ENCODE data around the gene GALNT18. TPM values are rescaled to one million over a fixed set of nuclear protein-coding genes. Genes with fewer than 3 reads are reported as not detected.

GALNT18 gene
- total RNA-seq, 2 experiments from 2014 or later: 2.4 to 2.7 TPM

GRCh38 chr11:11493698-11494097, 128.1 kb downstream of the GALNT18 start:
- no peak overlapping the region for H3K27ac Mint-ChIP-seq
- no peaks in the 10 kb centered on the region for H3K9me3 Mint-ChIP-seq
- intact Hi-C loops (cut with micrococcal nuclease): no loop called here
- POLR2A ChIA-PET: no interaction called here
- peaks cover 2% of the 10 kb centered on the region for H3K27me3 Mint-ChIP-seq
- DNase-seq: no peak
- CTCF ChIA-PET: interaction anchor here (1.6 kb wide), 1 partner anchor 10 kb away, joined by 5 read pairs; no protein-coding TSS in a partner anchor
- H3K36me3 Mint-ChIP-seq: no peaks in the 10 kb centered on the region
- no peak overlapping the region for H3K4me3 Mint-ChIP-seq
- H3K4me1 Mint-ChIP-seq (ENCODE audit: low read depth): no peaks in the 10 kb centered on the region

DNA sequence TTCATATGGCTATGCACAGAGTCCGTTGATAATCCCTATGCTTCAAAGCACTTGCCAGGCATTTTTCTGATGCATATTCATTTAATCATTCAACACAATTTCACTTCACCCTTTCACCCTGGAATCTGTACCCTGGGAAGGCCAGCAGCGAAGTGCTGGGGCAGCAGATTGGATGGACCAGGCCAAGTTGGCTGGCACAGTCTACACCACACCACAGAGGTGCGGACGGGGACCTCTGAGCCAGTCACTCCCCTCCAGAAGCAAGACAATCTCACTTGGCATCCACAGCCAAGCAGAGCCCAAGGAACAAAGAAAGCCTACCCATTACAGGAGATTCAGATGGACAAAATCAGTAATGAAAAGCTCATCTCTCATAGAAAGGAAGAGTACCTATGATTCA, 130.2 kb downstream of the GALNT18 start:
- H3K9me3 Mint-ChIP-seq: no peaks in the 10 kb centered on the region
- intact Hi-C loops (cut with micrococcal nuclease): no loop called here
- H3K27ac Mint-ChIP-seq: no peak overlapping the region
- peaks cover 2% of the 10 kb centered on the region for H3K27me3 Mint-ChIP-seq
- ChIA-PET POLR2A (no interaction called here), CTCF (no interaction called here)
- no peaks in the 10 kb centered on the region for H3K36me3 Mint-ChIP-seq
- H3K4me3 Mint-ChIP-seq: no peak overlapping the region
- H3K4me1 Mint-ChIP-seq (ENCODE audit: low read depth): no peaks in the 10 kb centered on the region
- DNase-seq: no peak

GRCh38 chr11:11491014-11491413, 130.8 kb downstream of the GALNT18 start:
- Mint-ChIP-seq H3K9me3 (no peaks in the 10 kb centered on the region), H3K4me3 (no peak overlapping the region), H3K4me1 (ENCODE audit: low read depth) (no peaks in the 10 kb centered on the region), H3K27me3 (peaks cover 2% of the 10 kb centered on the region), H3K27ac (no peak overlapping the region), H3K36me3 (no peaks in the 10 kb centered on the region)
- CTCF ChIA-PET: no interaction called here
- DNase-seq: no peak
- POLR2A ChIA-PET: no interaction called here
- intact Hi-C loops (cut with micrococcal nuclease): no loop called here

- Mint-ChIP-seq H3K4me3 (no peak overlapping the region), H3K4me1 (ENCODE audit: low read depth) (no peaks in the 10 kb centered on the region), H3K9me3 (no peaks in the 10 kb centered on the region), H3K27ac (no peak overlapping the region), H3K36me3 (no peaks in the 10 kb centered on the region), H3K27me3 (peaks cover 2% of the 10 kb centered on the region)
- CTCF ChIA-PET: no interaction called here
- POLR2A ChIA-PET: no interaction called here
- no peak for DNase-seq
- intact Hi-C loops (cut with micrococcal nuclease): no loop called here
Observed at GRCh38 chr11:11486423-11486822, 135.4 kb downstream of the GALNT18 start.

- H3K27ac Mint-ChIP-seq: no peak overlapping the region
- POLR2A ChIA-PET: no interaction called here
- CTCF ChIA-PET: interaction anchor here (0.5 kb wide), 1 partner anchor 115 kb away, joined by 3 read pairs; no protein-coding TSS in a partner anchor
- H3K4me3 Mint-ChIP-seq: no peak overlapping the region
- H3K36me3 Mint-ChIP-seq: no peaks in the 10 kb centered on the region
- no peaks in the 10 kb centered on the region for H3K4me1 Mint-ChIP-seq (ENCODE audit: low read depth)
- intact Hi-C loops (cut with micrococcal nuclease): no loop called here
- peaks cover 2% of the 10 kb centered on the region for H3K27me3 Mint-ChIP-seq
- H3K9me3 Mint-ChIP-seq: no peaks in the 10 kb centered on the region
- no peak for DNase-seq
Observed at GRCh38 chr11:11486002-11486401, 135.8 kb downstream of the GALNT18 start.

- intact Hi-C loops (cut with micrococcal nuclease): no loop called here
- Mint-ChIP-seq H3K27me3 (peaks cover 2% of the 10 kb centered on the region), H3K4me1 (ENCODE audit: low read depth) (no peaks in the 10 kb centered on the region), H3K4me3 (no peak overlapping the region), H3K27ac (no peak overlapping the region), H3K36me3 (no peaks in the 10 kb centered on the region), H3K9me3 (no peaks in the 10 kb centered on the region)
- ChIA-PET POLR2A (no interaction called here), CTCF (interaction anchor here (0.7 kb wide), 1 partner anchor 11 kb away, joined by 5 read pairs; no protein-coding TSS in a partner anchor)
- no peak for DNase-seq
Observed at GRCh38 chr11:11483627-11484026, 138.2 kb downstream of the GALNT18 start.

GRCh38 chr11:11482730-11483129, 139.1 kb downstream of the GALNT18 start:
- H3K36me3 Mint-ChIP-seq: no peaks in the 10 kb centered on the region
- H3K9me3 Mint-ChIP-seq: no peaks in the 10 kb centered on the region
- CTCF ChIA-PET: no interaction called here
- POLR2A ChIA-PET: no interaction called here
- no peak overlapping the region for H3K27ac Mint-ChIP-seq
- no peaks in the 10 kb centered on the region for H3K4me1 Mint-ChIP-seq (ENCODE audit: low read depth)
- intact Hi-C loops (cut with micrococcal nuclease): no loop called here
- H3K4me3 Mint-ChIP-seq: no peak overlapping the region
- H3K27me3 Mint-ChIP-seq: peaks cover 2% of the 10 kb centered on the region
- no peak for DNase-seq

- POLR2A ChIA-PET: no interaction called here
- CTCF ChIA-PET: no interaction called here
- Mint-ChIP-seq H3K36me3 (no peaks in the 10 kb centered on the region), H3K9me3 (no peaks in the 10 kb centered on the region), H3K27me3 (peaks cover 2% of the 10 kb centered on the region), H3K4me1 (ENCODE audit: low read depth) (no peaks in the 10 kb centered on the region), H3K27ac (no peak overlapping the region), H3K4me3 (no peak overlapping the region)
- no peak for DNase-seq
- intact Hi-C loops (cut with micrococcal nuclease): no loop called here
Observed at GRCh38 chr11:11481371-11481770, 140.4 kb downstream of the GALNT18 start.

GRCh38 chr11:11480971-11481370, 140.8 kb downstream of the GALNT18 start:
- H3K9me3 Mint-ChIP-seq: no peaks in the 10 kb centered on the region
- H3K27ac Mint-ChIP-seq: no peak overlapping the region
- H3K4me3 Mint-ChIP-seq: no peak overlapping the region
- intact Hi-C loops (cut with micrococcal nuclease): no loop called here
- peaks cover 2% of the 10 kb centered on the region for H3K27me3 Mint-ChIP-seq
- POLR2A ChIA-PET: no interaction called here
- CTCF ChIA-PET: no interaction called here
- no peak for DNase-seq
- H3K36me3 Mint-ChIP-seq: no peaks in the 10 kb centered on the region
- no peaks in the 10 kb centered on the region for H3K4me1 Mint-ChIP-seq (ENCODE audit: low read depth)

DNA sequence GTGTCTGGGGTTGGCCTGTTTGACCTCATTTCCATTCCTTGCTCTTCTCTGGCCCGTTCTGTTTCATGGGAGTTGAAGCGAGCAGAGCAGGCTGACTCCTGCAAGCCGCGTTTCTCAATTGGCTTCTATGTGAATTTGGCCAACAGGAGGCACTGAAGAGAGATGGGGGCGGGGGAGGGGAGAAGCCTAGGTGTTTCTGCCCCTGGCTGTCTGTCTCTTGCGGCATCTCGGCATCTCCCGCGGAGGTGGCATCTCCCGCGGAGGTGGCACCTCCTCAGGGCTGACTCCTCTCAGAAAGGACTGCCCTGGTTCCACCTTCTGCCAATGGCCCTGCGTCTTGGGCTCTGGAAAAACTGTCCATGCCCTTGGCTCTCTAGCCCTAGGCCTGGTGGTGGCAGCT, 143.1 kb downstream of the GALNT18 start:
- DNase-seq: no peak
- CTCF ChIA-PET: no interaction called here

GRCh38 chr11:11477695-11478420, 143.9 kb downstream of the GALNT18 start:
- no peak overlapping the region for H3K27ac Mint-ChIP-seq
- ChIA-PET POLR2A (interaction anchor here (0.5 kb wide), 1 partner anchor 265 kb away, joined by 3 read pairs; no protein-coding TSS in a partner anchor), CTCF (no interaction called here)
- intact Hi-C loops (cut with micrococcal nuclease): no loop called here
- no peaks in the 10 kb centered on the region for H3K9me3 Mint-ChIP-seq
- no peaks in the 10 kb centered on the region for H3K4me1 Mint-ChIP-seq (ENCODE audit: low read depth)
- no peaks in the 10 kb centered on the region for H3K27me3 Mint-ChIP-seq
- no peaks in the 10 kb centered on the region for H3K36me3 Mint-ChIP-seq
- H3K4me3 Mint-ChIP-seq: no peak overlapping the region
- no peak for DNase-seq

More for the DNA sequence above, 143.1 kb downstream of the GALNT18 start:
- POLR2A ChIA-PET: no interaction called here
- Mint-ChIP-seq H3K4me3 (no peak overlapping the region), H3K4me1 (ENCODE audit: low read depth) (no peaks in the 10 kb centered on the region), H3K27me3 (peaks cover 2% of the 10 kb centered on the region), H3K36me3 (no peaks in the 10 kb centered on the region), H3K27ac (no peak overlapping the region), H3K9me3 (no peaks in the 10 kb centered on the region)
- intact Hi-C loops (cut with micrococcal nuclease): no loop called here

DNA sequence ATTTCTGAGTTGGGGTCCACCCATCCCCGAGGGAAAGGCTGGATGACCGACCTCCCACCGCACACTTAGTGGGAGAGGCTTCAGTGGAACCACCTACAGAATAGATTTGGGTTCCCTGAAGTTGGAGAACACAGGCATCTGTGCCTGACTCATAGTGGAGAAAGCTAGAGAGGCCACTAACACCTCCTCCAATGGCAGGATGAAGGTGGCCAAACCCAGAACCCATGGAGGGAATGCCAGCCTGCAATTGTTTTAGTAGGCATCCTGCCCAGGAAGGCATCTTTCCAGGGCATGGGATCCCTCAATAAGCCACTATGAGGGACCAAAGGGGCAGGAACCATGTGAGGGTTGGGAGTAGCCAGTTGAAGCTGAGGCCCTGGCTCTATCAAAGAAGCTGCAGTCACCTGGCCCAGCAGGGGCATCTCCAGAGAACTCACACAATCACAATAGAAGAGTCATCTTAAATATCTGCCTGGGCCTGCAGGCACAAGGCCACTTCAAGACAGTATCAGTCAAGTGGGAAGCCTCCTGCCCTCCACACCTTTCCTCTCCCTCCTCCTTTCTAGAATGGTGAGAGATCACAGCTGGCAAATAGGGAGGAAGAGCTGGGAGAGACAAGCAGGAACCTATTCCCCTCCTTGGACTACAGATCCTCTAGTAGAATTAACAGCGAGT, 144.7 kb downstream of the GALNT18 start:
- no peak for DNase-seq
- no peaks in the 10 kb centered on the region for H3K9me3 Mint-ChIP-seq
- ChIA-PET POLR2A (interaction anchor here (0.5 kb wide), 1 partner anchor 265 kb away, joined by 3 read pairs; no protein-coding TSS in a partner anchor), CTCF (no interaction called here)
- peaks cover 3% of the 10 kb centered on the region for H3K27me3 Mint-ChIP-seq
- H3K36me3 Mint-ChIP-seq: no peaks in the 10 kb centered on the region
- H3K27ac Mint-ChIP-seq: no peak overlapping the region
- H3K4me1 Mint-ChIP-seq (ENCODE audit: low read depth): no peaks in the 10 kb centered on the region
- intact Hi-C loops (cut with micrococcal nuclease): no loop called here
- H3K4me3 Mint-ChIP-seq: no peak overlapping the region

- Mint-ChIP-seq H3K4me3 (no peak overlapping the region), H3K27me3 (peaks cover 3% of the 10 kb centered on the region), H3K9me3 (no peaks in the 10 kb centered on the region), H3K27ac (no peak overlapping the region), H3K36me3 (no peaks in the 10 kb centered on the region), H3K4me1 (ENCODE audit: low read depth) (no peaks in the 10 kb centered on the region)
- intact Hi-C loops (cut with micrococcal nuclease): no loop called here
- CTCF ChIA-PET: no interaction called here
- DNase-seq: no peak
- POLR2A ChIA-PET: no interaction called here
Observed at GRCh38 chr11:11476499-11476898, 145.3 kb downstream of the GALNT18 start.
